Breast epithelium (tissue), 3 donors: ENCODE results near the gene NAALADL2.

ENCODE experiments used
- CTCF ChIP-seq, 3 donors: fragments of 450-650 bp; IDR thresholded peaks; one replicate each; pipeline ENCODE4 v1.5.1; 2016 to 2017; ENCODE audit warnings: antibody characterized with exemption in 3 of 3, mild to moderate bottlenecking in 3 of 3, moderate library complexity in 3 of 3
- POLR2AphosphoS5 ChIP-seq, 3 donors: sonication (generic); formaldehyde crosslinking; IDR thresholded peaks; one replicate each; pipeline ENCODE4 v1.6.1; 2017; ENCODE audit warnings: antibody characterized with exemption in 3 of 3

- no peak for TF ChIP-seq CTCF (IDR thresholded peaks at IDR 0.05)
- no peak for TF ChIP-seq POLR2AphosphoS5 (IDR thresholded peaks at IDR 0.05)
Observed at GRCh38 chr3:175301741-175302140, 442.6 kb downstream of the NAALADL2 start.
